Right lobe of liver (tissue), 4 donors: ENCODE data around the gene TMEM80.

Experiments
- POLR2A ChIP-seq: fragments of 450-650 bp; IDR thresholded peaks from one replicate; pipeline ENCODE4 v1.6.1; 2017; ENCODE audit warnings: antibody characterized with exemption, mild to moderate bottlenecking
- TF ChIP-seq, protein P1 (sequence below), 4 donors: fragments of 200-600 bp in 3 of 4; fragments of 450-650 bp in 1 of 4; IDR thresholded peaks; one replicate each; pipeline versions ENCODE4 v1.5.1 to v1.8.0; 2016 to 2022; ENCODE audit warnings: antibody characterized with exemption in 4 of 4, mild to moderate bottlenecking in 2 of 4
- donor health status: DM: no; HTN: no; CAD: no.
- donor health status: DM: no; HTN: no; CAD: no.
- donor health status: DM: no; HTN: yes; CAD: no.

DNA sequence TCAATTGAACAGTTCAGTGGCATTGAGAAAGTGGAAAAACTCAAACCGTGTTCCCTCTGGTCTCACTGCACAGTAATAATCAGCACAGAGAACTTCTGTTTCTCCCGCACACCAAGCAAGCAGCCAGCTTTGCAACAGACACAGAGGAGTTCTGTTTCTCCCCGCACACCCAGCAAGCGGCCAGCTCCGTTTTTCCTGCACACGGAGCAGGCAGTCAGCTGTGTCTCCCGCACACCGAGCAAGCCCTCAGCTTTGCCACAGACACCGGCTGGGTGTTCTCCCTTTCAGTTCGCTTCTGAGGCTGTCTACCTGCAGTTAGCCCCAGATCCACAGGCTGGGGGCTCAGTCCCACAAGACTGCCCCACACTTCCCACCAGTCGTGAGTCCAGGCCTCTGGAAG lies 41.8 kb downstream of the TMEM80 start:
- TF ChIP-seq POLR2A = no peak
- TF ChIP-seq, protein P1, sequence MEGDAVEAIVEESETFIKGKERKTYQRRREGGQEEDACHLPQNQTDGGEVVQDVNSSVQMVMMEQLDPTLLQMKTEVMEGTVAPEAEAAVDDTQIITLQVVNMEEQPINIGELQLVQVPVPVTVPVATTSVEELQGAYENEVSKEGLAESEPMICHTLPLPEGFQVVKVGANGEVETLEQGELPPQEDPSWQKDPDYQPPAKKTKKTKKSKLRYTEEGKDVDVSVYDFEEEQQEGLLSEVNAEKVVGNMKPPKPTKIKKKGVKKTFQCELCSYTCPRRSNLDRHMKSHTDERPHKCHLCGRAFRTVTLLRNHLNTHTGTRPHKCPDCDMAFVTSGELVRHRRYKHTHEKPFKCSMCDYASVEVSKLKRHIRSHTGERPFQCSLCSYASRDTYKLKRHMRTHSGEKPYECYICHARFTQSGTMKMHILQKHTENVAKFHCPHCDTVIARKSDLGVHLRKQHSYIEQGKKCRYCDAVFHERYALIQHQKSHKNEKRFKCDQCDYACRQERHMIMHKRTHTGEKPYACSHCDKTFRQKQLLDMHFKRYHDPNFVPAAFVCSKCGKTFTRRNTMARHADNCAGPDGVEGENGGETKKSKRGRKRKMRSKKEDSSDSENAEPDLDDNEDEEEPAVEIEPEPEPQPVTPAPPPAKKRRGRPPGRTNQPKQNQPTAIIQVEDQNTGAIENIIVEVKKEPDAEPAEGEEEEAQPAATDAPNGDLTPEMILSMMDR (IDR thresholded peaks at IDR 0.05) = no peak
